Measurements from ENCODE around the gene EXOC1. TPM values are rescaled to one million over a fixed set of nuclear protein-coding genes. Genes with fewer than 3 reads are reported as not detected.

The EXOC1 gene
- total and polyA plus RNA-seq, 10 donors, result 15.6 to 52.8 (median 43.0) TPM

DNA sequence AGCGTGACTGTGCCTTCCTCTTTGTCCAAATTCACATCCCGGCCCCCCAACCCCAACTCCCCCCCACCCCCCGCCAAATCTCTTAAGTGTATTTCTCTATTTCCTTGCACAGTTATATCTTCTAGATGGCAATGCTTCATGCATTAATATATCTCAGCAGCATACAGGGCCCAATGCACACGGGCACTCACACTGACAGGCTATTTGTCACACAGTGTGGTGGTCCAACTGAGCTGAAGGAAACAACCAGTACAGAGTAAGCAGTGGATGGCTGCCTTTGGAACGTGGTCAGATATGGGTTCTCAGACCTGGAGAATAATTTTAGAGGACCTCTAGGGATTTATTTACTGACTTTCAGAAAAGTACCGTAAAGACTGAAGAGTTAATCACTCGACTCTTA lies 681 bp downstream of the EXOC1 start:
- Histone ChIP-seq H3K9me3 (peaks cover 0 to 7% (median 0%) of the 10 kb centered on the region in 8 donors), H3K27me3 (replicated peaks in 1 of 7) (peaks cover 0 to 6% (median 0%) of the 10 kb centered on the region in 7 donors), H3K4me3 (peak overlapping the region; percentile 69 to 90 (median 83)), H3K36me3 (peaks cover 0 to 19% (median under 1%) of the 10 kb centered on the region in 6 donors), H3K27ac (peak overlapping the region; percentile 73 to 91 (median 87)), H3K4me1 (peaks cover 15 to 58% (median 27%) of the 10 kb centered on the region in 6 donors)
- intact Hi-C loops (cut with DNase I; ENCODE audit: low total_unique reads), result loop anchor here (10.0 kb wide), 1 partner anchor 91 kb away; the partner anchor contains the start of gene CEP135
- no peak for DNase-seq
- 15 to 20% (median 19%) methylated on average over 7 of the region's 7 CpGs for whole genome bisulfite sequencing, 5 donors
- no peak for TF ChIP-seq POLR2AphosphoS5 (IDR thresholded peaks at IDR 0.05)
- no peak for TF ChIP-seq CTCF (IDR thresholded peaks at IDR 0.05 in 8 of 11, conservative IDR thresholded peaks at IDR 0.05 in 3 of 11)
- TF ChIP-seq POLR2A (IDR thresholded peaks at IDR 0.05), result no peak

- no peak overlapping the region for H3K27ac ChIP-seq
- intact Hi-C loops (cut with DNase I; ENCODE audit: low total_unique reads), result loop anchor here (10.0 kb wide), 1 partner anchor 87 kb away; the partner anchor contains the start of gene CEP135
- peaks cover 15 to 47% (median 26%) of the 10 kb centered on the region in 6 donors for H3K4me1 ChIP-seq
- no peak for DNase-seq
- 54 to 79% (median 75%) methylated on average over 1 of the region's 1 CpG for WGBS, 5 donors
- no peaks in the 10 kb centered on the region for H3K27me3 ChIP-seq (replicated peaks in 1 of 7)
- H3K9me3 ChIP-seq, result peaks cover 0 to 7% (median 0%) of the 10 kb centered on the region in 8 donors
- TF ChIP-seq POLR2AphosphoS5 (IDR thresholded peaks at IDR 0.05) (no peak), POLR2A (IDR thresholded peaks at IDR 0.05) (no peak), CTCF (IDR thresholded peaks at IDR 0.05 in 8 of 11, conservative IDR thresholded peaks at IDR 0.05 in 3 of 11) (no peak)
- peaks cover 0 to 53% (median 19%) of the 10 kb centered on the region in 6 donors for H3K36me3 ChIP-seq
- H3K4me3 ChIP-seq, result no peak overlapping the region
These were observed 4.1 kb downstream of the EXOC1 start for GRCh38 chr4:55857586-55857985.

DNA sequence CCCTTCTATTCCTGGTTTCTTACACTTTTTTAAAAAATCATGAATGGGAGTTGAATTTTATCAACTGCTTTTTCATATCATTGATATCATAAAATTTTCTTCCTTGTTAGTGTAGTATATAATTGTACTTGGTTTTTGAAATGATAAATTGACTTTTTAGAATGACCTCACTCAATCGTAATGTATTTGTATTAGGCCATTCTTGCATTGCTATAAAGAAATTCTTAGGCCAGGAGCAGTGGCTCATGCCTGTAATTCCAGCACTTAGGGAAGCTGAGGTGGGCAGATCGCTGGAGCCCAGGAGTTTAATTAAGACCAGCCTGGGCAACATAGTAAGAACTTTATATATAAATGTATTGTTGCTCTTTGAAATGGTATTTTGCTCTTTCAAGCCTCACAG lies 6.3 kb downstream of the EXOC1 start:
- 69 to 98% (median 74%) methylated on average over 2 of the region's 2 CpGs for WGBS, 5 donors
- Histone ChIP-seq H3K27ac (no peak overlapping the region), H3K9me3 (peaks cover 0 to 7% (median 0%) of the 10 kb centered on the region in 8 donors), H3K4me3 (no peak overlapping the region), H3K4me1 (peaks cover 10 to 33% (median 14%) of the 10 kb centered on the region in 6 donors), H3K27me3 (replicated peaks in 1 of 7) (no peaks in the 10 kb centered on the region), H3K36me3 (peaks cover 0 to 74% (median 33%) of the 10 kb centered on the region in 6 donors)
- intact Hi-C loops (cut with DNase I; ENCODE audit: low total_unique reads), result loop anchor here (10.0 kb wide), 1 partner anchor 85 kb away; the partner anchor contains the start of gene CEP135
- TF ChIP-seq POLR2A (IDR thresholded peaks at IDR 0.05) (no peak), CTCF (IDR thresholded peaks at IDR 0.05 in 8 of 11, conservative IDR thresholded peaks at IDR 0.05 in 3 of 11) (no peak), POLR2AphosphoS5 (IDR thresholded peaks at IDR 0.05) (no peak)
- no peak for DNase-seq

DNA sequence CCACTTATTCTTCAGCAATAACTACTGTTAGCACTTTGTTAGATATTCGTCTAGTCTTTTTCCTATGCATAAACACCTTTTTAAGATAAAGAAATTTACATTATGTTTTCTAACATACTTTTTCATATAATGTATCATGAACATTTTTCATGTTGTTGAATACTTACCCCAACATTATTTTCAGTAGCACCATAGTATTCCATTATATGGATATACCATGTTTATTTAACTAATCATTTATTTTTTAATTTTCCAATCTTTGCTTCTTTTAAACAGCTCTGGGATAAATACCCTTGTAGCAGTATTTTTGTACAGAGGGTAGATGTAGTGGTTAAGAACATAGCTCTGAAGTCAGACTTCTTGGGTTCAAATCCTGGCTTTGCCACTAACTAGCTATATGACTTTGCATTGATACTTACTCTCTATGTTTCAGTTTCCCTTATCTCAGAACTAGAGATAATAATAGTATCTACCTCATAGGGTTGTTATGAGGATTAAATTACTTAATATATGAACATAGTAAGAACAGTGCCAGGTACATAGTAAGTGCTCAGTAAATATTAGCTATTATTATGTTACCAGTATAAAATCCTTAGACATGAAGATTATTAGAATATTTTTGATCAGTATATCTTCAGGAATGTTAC lies 11.3 kb downstream of the EXOC1 start:
- intact Hi-C loops (cut with DNase I; ENCODE audit: low total_unique reads), result no loop called here
- Histone ChIP-seq H3K27me3 (replicated peaks in 1 of 7) (no peaks in the 10 kb centered on the region), H3K27ac (no peak overlapping the region), H3K4me3 (no peak overlapping the region), H3K4me1 (peaks cover 4 to 28% (median 15%) of the 10 kb centered on the region in 6 donors), H3K36me3 (peaks cover 0 to 78% (median 47%) of the 10 kb centered on the region in 6 donors), H3K9me3 (no peaks in the 10 kb centered on the region)
- 90 to 97% (median 95%) methylated on average over 1 of the region's 1 CpG for WGBS, 5 donors
- TF ChIP-seq POLR2A (IDR thresholded peaks at IDR 0.05) (no peak), POLR2AphosphoS5 (IDR thresholded peaks at IDR 0.05) (no peak), CTCF (IDR thresholded peaks at IDR 0.05 in 8 of 11, conservative IDR thresholded peaks at IDR 0.05 in 3 of 11) (no peak)
- DNase-seq, result no peak

Data from spleen (tissue), 11 donors.